Large intestine (tissue), 12 donors: ENCODE results near the gene SWI5. TPM values are rescaled to one million over a fixed set of nuclear protein-coding genes. Genes with fewer than 3 reads are reported as not detected.
"Not testable (repeated sequence)": the region's sequence is repeated elsewhere in the genome, so short reads cannot be mapped to it uniquely, and the experiment has no call there.

ENCODE experiments used
- DNase-seq, 2 donors: peaks; one replicate each; pipeline versions ENCODE4 v3.0.0 to v3.0.0-alpha.2; 2013
- H3K27ac ChIP-seq: one replicate; pipeline ENCODE4 v1.5.1; 2013; ENCODE audit warnings: low read length
- H3K27me3 ChIP-seq: 2 replicates; pipeline ENCODE4 v1.6.1; 2013; ENCODE audit warnings: low read length; ENCODE audit not compliant: control insufficient read depth, insufficient read depth
- H3K36me3 ChIP-seq: 2 replicates; pipeline ENCODE4 v1.6.1; 2013; ENCODE audit warnings: low read length; ENCODE audit not compliant: control insufficient read depth, insufficient read depth
- H3K4me1 ChIP-seq: one replicate; pipeline ENCODE4 v1.6.1; 2013; ENCODE audit warnings: low read length; ENCODE audit not compliant: control insufficient read depth, insufficient read depth
- H3K4me3 ChIP-seq: one replicate; pipeline ENCODE4 v1.5.1; 2013; ENCODE audit warnings: low read length
- H3K9me3 ChIP-seq: one replicate; pipeline ENCODE4 v1.6.1; 2013; ENCODE audit warnings: mild to moderate bottlenecking, low read depth, low read length, moderate library complexity; ENCODE audit not compliant: control insufficient read depth
- WGBS: methylation state at CpG from one replicate; pipeline ENCODE4 v1.1.5; 2013; ENCODE audit warnings: low lambda C conversion rate; ENCODE audit not compliant: insufficient coverage; 5-methylcytosine and 5-hydroxymethylcytosine counted together
- long read RNA-seq, 11 donors: transcript quantifications; one replicate each; lab custom pipeline, GENCODE V29; 2026
- polyA plus RNA-seq: library from polyadenylated mRNA; unstranded; fragments of 120-200 nt; gene quantifications from one replicate; pipeline ENCODE4 v1.2.1, GENCODE V29; 2013

The SWI5 gene
- polyA plus RNA-seq: 21.6 TPM
- long read RNA-seq, donor 1, transcript SWI5-203 (5 exons, 763 nt): major isoform, 5 of 5 reads
- long read RNA-seq, donor 1, partial matches to known transcripts: 0 of 5 reads
- long read RNA-seq, donor 1, other reads (novel, unspliced or antisense): 0 of 5 reads
- long read RNA-seq, donor 2, transcript SWI5-203 (5 exons, 763 nt): major isoform, 11 of 51 reads
- long read RNA-seq, donor 2, partial matches to known transcripts: 40 of 51 reads
- long read RNA-seq, donor 2, other reads (novel, unspliced or antisense): 0 of 51 reads
- long read RNA-seq, donor 3: 0 reads
- long read RNA-seq, donor 4: 0 reads
- long read RNA-seq, donor 5, transcript SWI5-203 (5 exons, 763 nt): major isoform, 8 of 8 reads
- long read RNA-seq, donor 5, partial matches to known transcripts: 0 of 8 reads
- long read RNA-seq, donor 5, other reads (novel, unspliced or antisense): 0 of 8 reads
- long read RNA-seq, donor 6, transcript SWI5-203 (5 exons, 763 nt): major isoform, 5 of 6 reads
- long read RNA-seq, donor 6, partial matches to known transcripts: 0 of 6 reads
- long read RNA-seq, donor 6, other reads (novel, unspliced or antisense): 0 of 6 reads
- long read RNA-seq, donor 7, transcript SWI5-203 (5 exons, 763 nt): major isoform, 7 of 14 reads
- long read RNA-seq, donor 7, partial matches to known transcripts: 5 of 14 reads
- long read RNA-seq, donor 7, other reads (novel, unspliced or antisense): 0 of 14 reads
- long read RNA-seq, donor 8, transcript SWI5-203 (5 exons, 763 nt): major isoform, 12 of 52 reads
- long read RNA-seq, donor 8, partial matches to known transcripts: 5 of 52 reads
- long read RNA-seq, donor 8, other reads (novel, unspliced or antisense): 31 of 52 reads
- long read RNA-seq, donor 9, transcript SWI5-203 (5 exons, 763 nt): major isoform, 10 of 11 reads
- long read RNA-seq, donor 9, partial matches to known transcripts: 0 of 11 reads
- long read RNA-seq, donor 9, other reads (novel, unspliced or antisense): 0 of 11 reads
- long read RNA-seq, donor 10, partial matches to known transcripts: 35 of 40 reads
- long read RNA-seq, donor 10, other reads (novel, unspliced or antisense): 0 of 40 reads
- long read RNA-seq, donor 11, partial matches to known transcripts: 0 of 3 reads
- long read RNA-seq, donor 11, other reads (novel, unspliced or antisense): 0 of 3 reads

DNA sequence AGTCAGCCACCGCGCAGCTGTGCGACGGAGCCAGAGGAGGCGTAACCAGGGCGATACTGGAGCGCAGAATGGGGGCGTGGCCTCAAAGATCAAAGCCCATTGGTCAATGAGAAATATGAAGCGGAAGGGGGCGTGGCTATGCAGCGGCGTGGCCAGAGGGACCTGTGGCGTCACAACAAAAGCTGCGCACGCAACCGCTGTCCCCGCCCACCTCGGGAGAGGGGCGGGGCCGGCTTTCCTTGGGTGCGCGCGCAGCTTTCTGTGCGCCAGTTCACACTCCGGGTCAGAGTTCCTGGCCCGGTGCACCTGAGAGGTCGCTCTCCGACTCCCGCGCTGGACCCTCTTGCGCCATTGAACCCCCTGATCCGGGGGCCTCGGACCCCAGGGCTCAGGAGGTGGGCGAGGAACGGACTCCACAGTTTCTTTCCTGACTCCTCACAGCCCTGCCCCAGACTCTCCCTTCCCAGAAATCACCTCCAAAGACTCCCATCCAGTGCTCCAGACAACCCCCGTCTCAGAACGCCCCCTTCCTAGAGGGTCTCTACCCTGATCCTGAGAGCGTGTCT lies at the start of gene SWI5:
SWI5 (plus strand) TSS at position 269 of the 566 bp plus-strand sequence.
- Histone ChIP-seq H3K27ac (peak within 1 kb of the TSS; percentile 77), H3K4me1 (peaks cover 5% of the 10 kb centered on the region), H3K36me3 (peaks cover 20% of the 10 kb centered on the region), H3K4me3 (peak within 1 kb of the TSS; percentile 98), H3K27me3 (no peaks in the 10 kb centered on the region), H3K9me3 (no peaks in the 10 kb centered on the region)
- DNase-seq: peak; percentile 99 to 100
- WGBS: no CpG with 5 or more reads among the region's 38 CpGs

DNA sequence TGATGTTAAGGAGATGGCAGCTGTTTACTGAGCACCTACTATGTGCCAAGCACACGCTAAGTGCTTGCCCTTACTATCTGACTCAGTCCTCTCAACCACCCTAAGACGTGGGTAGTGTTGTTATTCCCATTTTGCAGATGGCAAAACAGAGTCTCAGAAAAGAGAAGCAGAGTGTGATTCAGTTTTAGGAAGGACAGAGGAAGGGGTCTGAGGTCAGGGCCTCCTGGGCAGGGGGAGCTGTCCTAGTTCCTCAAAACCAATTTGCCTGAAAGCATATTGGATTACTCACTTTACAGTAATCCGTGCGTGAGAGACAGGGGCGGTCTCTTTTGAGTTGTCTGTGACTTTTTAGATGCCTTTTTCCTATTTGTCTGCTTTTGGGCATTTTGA lies 49.7 kb upstream of the SWI5 start:
- no CpG with 5 or more reads among the region's 5 CpGs for WGBS
- no peak overlapping the region for H3K27ac ChIP-seq
- H3K4me3 ChIP-seq: no peak overlapping the region
- no peaks in the 10 kb centered on the region for H3K9me3 ChIP-seq
- no peaks in the 10 kb centered on the region for H3K27me3 ChIP-seq
- H3K36me3 ChIP-seq: peaks cover 19% of the 10 kb centered on the region
- DNase-seq: no peak
- no peaks in the 10 kb centered on the region for H3K4me1 ChIP-seq

DNA sequence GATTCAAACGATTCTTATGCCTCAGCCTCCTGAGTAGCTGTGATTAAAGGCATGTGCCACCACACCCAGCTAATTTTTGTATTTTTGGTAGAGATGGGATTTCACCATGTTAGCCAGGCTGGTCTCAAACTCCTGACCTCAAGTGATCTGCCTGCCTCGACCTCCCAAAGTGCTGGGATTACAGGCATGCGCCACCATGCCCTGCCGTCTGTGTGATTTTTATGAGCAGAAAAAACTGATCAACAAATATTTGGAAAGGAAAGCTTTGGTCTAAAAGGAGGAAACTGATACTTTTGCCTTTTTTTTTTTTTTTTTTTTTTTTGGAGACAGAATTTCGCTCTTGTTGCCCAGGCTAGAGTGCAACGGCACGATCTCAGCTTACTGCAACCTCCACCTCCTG lies 45.2 kb upstream of the SWI5 start:
- not testable (repeated sequence) for H3K4me1 ChIP-seq, H3K36me3 ChIP-seq, DNase-seq, H3K27ac ChIP-seq, H3K4me3 ChIP-seq, H3K9me3 ChIP-seq, H3K27me3 ChIP-seq
- no CpG with 5 or more reads among the region's 7 CpGs for WGBS

DNA sequence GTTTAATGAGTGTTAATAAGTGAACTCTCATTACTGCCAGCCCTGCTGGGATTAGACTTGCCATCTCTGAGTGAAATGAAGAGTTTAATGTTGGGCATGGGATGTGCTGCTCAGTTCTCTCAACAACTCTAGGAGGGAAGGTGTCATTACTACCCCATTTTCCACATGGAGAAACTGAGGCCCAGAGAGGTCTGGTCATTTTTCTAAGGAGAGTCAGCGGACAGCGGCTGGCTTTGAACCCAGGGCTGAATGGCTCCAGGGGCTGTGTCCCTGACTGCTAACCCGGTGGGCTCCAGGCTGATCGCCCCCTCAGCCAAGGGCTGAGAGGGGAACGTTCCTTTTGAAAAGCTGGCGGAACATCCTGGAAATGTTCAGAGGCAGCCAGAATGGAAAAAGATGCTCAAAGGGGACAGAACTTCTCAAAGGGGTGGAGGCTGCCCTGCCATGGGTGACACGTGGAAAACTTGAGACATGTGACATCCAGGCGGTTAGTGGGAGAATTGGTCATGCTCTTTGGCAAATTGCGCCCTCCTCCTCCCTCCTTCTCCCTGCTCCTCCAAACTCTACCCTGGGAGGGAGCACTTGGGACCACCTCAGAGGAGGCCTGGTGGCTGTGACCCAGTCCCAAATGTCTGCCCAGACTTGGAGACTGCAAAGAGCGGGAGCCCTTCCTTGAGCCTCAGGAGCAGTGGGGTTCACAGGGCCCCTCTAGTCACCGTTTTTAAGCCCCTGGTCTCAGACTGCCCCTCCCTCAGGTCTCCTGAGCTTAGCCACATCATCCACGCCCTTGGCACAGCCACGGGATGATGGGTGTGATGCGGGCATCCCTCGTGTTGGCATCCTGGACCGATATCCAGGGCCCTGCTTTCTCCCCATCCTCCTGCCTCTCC lies 44.2 kb upstream of the SWI5 start:
- H3K4me3 ChIP-seq: no peak overlapping the region
- no peak for DNase-seq
- H3K4me1 ChIP-seq: no peaks in the 10 kb centered on the region
- no peaks in the 10 kb centered on the region for H3K9me3 ChIP-seq
- peaks cover 3% of the 10 kb centered on the region for H3K36me3 ChIP-seq
- H3K27ac ChIP-seq: no peak overlapping the region
- no peaks in the 10 kb centered on the region for H3K27me3 ChIP-seq
- no CpG with 5 or more reads among the region's 16 CpGs for WGBS

DNA sequence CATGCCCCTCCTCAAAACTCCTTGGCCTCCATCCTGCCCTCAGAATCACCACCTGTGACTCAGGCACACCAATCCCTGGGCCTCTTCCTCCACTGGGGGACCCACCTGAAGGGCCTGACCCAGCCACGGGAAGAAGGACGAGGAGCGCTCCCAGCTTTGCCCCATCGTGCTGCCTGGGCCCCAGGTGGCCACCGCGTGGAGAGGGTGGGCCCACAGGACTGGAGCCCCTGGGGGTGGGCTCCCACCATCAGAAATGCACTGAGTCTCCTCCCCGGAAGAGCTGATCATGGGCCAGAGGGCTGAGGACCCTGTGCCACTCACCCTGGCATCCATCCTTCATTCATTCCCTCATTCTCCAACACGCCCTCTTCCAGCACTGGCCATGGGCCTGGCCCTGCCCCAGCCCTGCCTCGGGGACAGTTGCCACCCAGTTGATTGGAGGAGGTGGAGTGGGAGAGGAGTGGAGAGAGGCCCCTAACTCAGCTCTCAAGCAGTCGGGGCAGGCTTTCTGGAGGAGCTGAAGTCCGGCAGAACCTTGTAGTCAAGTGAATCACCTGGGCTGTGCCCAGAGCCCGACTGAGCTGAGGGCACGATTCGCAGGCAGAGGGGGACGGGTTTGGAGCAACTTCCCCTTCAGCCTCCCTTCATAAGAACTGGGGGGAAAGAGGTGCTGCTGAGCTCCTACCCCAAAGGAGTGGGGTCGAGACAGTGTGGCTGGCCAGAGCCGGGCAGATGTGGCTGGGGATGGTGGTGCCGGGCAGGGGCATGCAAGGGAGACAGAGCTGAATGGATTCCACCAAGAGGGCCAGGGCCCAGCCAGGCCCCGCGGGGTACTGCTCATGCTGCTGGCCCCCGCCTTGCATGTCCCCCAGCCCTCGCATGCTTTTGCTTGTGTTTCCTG lies 43.3 kb upstream of the SWI5 start:
- peaks cover 3% of the 10 kb centered on the region for H3K36me3 ChIP-seq
- no peaks in the 10 kb centered on the region for H3K9me3 ChIP-seq
- no peak for DNase-seq
- 92% methylated on average over 2 of the region's 22 CpGs for WGBS
- no peak overlapping the region for H3K4me3 ChIP-seq
- H3K27me3 ChIP-seq: no peaks in the 10 kb centered on the region
- H3K27ac ChIP-seq: no peak overlapping the region
- H3K4me1 ChIP-seq: no peaks in the 10 kb centered on the region

DNA sequence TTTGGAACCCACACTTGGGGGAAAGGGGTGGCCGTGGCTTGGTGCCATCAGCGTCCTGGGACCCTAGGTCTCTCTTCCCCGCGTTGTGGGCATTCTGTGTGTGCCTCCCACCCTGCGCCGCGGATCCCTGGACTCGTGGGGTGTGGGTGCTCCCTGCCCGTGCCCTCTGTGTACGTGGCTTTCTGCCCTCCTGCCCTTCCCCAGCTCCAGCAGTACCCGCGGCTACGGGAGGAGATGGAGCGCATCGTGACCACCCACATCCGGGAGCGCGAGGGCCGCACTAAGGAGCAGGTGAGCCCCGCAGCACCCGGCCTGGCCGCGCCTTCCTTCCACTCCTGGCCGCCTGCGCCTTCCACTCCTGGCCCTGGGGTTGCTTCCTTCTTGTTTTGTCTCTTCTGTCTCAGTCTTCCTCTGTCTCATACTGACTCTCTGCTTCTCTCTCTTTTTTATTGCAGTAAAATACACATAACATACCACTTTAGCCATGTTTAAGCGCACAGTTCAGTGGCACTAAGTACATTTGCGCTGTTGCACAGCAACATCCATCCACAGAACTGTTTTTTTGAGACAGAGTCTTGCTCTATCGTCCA lies 42.2 kb upstream of the SWI5 start:
- no peak for DNase-seq
- Histone ChIP-seq H3K36me3 (peaks cover 3% of the 10 kb centered on the region), H3K27ac (no peak overlapping the region), H3K9me3 (no peaks in the 10 kb centered on the region), H3K4me1 (no peaks in the 10 kb centered on the region), H3K27me3 (no peaks in the 10 kb centered on the region), H3K4me3 (no peak overlapping the region)
- no CpG with 5 or more reads among the region's 28 CpGs for WGBS

DNA sequence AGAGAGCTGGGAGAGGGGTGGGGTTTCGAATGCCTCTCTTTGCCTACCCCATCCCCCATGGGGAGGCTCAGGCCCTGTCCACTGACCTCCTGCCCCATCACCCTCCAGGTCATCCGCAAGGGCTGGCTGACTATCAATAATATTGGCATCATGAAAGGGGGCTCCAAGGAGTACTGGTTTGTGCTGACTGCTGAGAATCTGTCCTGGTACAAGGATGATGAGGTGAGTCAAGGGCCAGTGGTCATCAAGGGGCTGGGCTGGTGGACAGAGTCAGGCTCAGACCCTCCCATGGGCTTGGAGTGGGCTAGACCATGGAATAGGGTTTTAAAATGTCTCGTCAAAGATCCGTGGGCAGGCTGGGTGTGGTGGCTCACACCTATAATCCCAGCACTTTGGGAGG lies 34.0 kb upstream of the SWI5 start:
- WGBS: no CpG with 5 or more reads among the region's 4 CpGs
- no peak overlapping the region for H3K27ac ChIP-seq
- H3K9me3 ChIP-seq: no peaks in the 10 kb centered on the region
- DNase-seq: no peak
- peaks cover 3% of the 10 kb centered on the region for H3K4me1 ChIP-seq
- no peaks in the 10 kb centered on the region for H3K27me3 ChIP-seq
- H3K4me3 ChIP-seq: no peak overlapping the region
- H3K36me3 ChIP-seq: peaks cover 17% of the 10 kb centered on the region

DNA sequence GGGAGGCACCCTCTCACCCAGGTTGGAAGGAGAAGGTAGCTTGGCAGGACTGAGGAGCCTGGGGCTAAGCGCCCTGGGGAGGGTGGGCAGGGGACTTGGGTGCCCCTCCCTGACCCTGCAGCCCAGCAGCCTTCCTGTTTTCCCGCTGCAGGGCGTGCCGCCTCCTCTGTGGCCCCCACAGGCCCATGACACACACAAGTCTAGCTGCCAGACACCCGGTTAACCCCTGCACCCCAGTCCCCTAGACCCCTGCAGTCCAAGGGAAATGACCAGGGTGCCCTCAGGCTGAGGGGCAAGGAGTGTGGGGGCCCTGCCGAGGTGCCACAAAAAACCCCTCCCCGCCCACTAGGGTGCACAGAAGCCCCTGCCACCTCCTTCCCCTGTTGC lies 33.3 kb upstream of the SWI5 start:
- Histone ChIP-seq H3K9me3 (no peaks in the 10 kb centered on the region), H3K27ac (peak overlapping the region; percentile 22), H3K27me3 (no peaks in the 10 kb centered on the region), H3K36me3 (peaks cover 17% of the 10 kb centered on the region), H3K4me1 (peaks cover 3% of the 10 kb centered on the region), H3K4me3 (no peak overlapping the region)
- DNase-seq: no peak
- WGBS: no CpG with 5 or more reads among the region's 7 CpGs
